ENCODE data around the gene PTPRH. TPM values are rescaled to one million over a fixed set of nuclear protein-coding genes. Genes with fewer than 3 reads are reported as not detected.

The PTPRH gene
- total RNA-seq, 6 experiments from 2014 or later, result 0.45 to 1.0 (median 0.59) TPM

GRCh38 chr19:55147545-55148251, 61.6 kb downstream of the PTPRH start:
- Mint-ChIP-seq H3K4me1 (ENCODE audit: low read depth) (peaks cover 7% of the 10 kb centered on the region; the same call in 1 of the 2 replicates), H3K36me3 (ENCODE audit: low read depth) (no peaks in the 10 kb centered on the region), H3K4me3 (no peak overlapping the region), H3K27ac (no peak overlapping the region), H3K27me3 (ENCODE audit: insufficient read depth) (peaks cover 30% of the 10 kb centered on the region), H3K9me3 (no peaks in the 10 kb centered on the region)
- TF ChIP-seq, protein P1, sequence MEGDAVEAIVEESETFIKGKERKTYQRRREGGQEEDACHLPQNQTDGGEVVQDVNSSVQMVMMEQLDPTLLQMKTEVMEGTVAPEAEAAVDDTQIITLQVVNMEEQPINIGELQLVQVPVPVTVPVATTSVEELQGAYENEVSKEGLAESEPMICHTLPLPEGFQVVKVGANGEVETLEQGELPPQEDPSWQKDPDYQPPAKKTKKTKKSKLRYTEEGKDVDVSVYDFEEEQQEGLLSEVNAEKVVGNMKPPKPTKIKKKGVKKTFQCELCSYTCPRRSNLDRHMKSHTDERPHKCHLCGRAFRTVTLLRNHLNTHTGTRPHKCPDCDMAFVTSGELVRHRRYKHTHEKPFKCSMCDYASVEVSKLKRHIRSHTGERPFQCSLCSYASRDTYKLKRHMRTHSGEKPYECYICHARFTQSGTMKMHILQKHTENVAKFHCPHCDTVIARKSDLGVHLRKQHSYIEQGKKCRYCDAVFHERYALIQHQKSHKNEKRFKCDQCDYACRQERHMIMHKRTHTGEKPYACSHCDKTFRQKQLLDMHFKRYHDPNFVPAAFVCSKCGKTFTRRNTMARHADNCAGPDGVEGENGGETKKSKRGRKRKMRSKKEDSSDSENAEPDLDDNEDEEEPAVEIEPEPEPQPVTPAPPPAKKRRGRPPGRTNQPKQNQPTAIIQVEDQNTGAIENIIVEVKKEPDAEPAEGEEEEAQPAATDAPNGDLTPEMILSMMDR (IDR thresholded peaks at IDR 0.05), result no peak
- DNase-seq, result no peak

GRCh38 chr19:55146705-55147273, 62.5 kb downstream of the PTPRH start:
- TF ChIP-seq, protein P1 (IDR thresholded peaks at IDR 0.05), result no peak
- Mint-ChIP-seq H3K9me3 (no peaks in the 10 kb centered on the region), H3K4me3 (no peak overlapping the region), H3K27me3 (ENCODE audit: insufficient read depth) (peaks cover 30% of the 10 kb centered on the region), H3K4me1 (ENCODE audit: low read depth) (peaks cover 7% of the 10 kb centered on the region; the same call in 1 of the 2 replicates), H3K27ac (no peak overlapping the region), H3K36me3 (ENCODE audit: low read depth) (no peaks in the 10 kb centered on the region)
- no peak for DNase-seq

DNA sequence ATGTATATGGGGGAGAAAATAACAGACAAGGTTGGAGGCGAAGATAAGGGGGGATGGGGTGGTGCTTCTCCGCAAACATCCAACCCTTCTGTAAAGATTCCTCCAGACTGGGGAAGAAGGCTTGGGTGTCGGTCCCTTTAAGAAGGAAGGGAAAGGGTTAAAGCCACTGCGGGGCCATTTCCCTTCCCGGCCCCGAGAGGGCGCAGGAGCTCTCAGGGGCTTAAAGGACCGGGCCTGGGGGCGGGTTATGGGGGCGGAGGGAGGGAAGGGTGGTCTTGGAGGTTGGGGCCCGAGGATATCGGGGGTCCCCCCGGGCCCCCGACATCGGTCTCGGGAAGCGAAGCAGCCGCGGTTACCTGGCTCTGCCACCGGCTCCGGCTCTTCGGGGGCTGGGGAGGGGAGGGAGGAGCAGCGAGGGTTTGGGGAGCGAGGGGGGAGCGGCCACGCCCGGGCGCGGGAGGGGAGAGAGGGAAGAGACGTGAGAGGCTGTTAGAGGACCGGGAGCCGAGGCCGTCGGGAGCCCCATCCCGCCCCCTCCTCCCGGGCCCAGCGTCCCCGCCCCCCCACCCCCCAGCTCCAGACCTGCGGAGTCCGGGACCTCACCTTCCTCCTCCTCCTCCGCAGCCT, 63.1 kb downstream of the PTPRH start:
- Mint-ChIP-seq H3K27me3 (ENCODE audit: insufficient read depth) (peaks cover 30% of the 10 kb centered on the region), H3K27ac (no peak overlapping the region), H3K4me3 (no peak overlapping the region), H3K4me1 (ENCODE audit: low read depth) (peaks cover 9% of the 10 kb centered on the region), H3K9me3 (no peaks in the 10 kb centered on the region), H3K36me3 (ENCODE audit: low read depth) (no peaks in the 10 kb centered on the region)
- no peak for DNase-seq
- TF ChIP-seq, protein P1 (IDR thresholded peaks at IDR 0.05), result peak; percentile 71

GRCh38 chr19:55145232-55145631, 64.1 kb downstream of the PTPRH start:
- H3K9me3 Mint-ChIP-seq, result no peaks in the 10 kb centered on the region

DNA sequence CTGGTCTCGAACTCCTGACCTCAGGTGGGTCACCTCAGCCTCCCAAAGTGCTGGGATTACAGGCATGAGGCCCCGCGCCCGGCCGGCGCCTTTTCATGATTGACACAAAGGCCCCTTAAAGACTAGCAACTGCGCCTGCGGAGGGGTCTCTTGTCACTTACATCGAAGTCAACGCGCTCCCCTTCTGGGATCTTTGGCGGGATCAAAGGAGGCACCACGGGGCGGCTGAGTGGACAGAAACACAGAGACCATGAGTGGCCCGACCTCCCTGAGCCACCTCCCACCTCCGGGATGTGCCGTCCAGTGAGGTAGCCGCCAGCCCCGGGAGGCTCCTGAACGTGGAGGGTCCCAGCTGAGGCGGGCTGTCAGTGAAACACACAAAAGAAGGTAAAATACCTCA, 67.6 kb downstream of the PTPRH start:
- Mint-ChIP-seq H3K27ac (no peak overlapping the region), H3K36me3 (ENCODE audit: low read depth) (no peaks in the 10 kb centered on the region), H3K4me1 (ENCODE audit: low read depth) (peaks cover 5% of the 10 kb centered on the region), H3K4me3 (no peak overlapping the region), H3K9me3 (no peaks in the 10 kb centered on the region), H3K27me3 (ENCODE audit: insufficient read depth) (peaks cover 9% of the 10 kb centered on the region)
- DNase-seq, result no peak
- TF ChIP-seq, protein P1 (IDR thresholded peaks at IDR 0.05), result no peak

More at GRCh38 chr19:55145232-55145631, 64.1 kb downstream of the PTPRH start:
- peaks cover 27% of the 10 kb centered on the region for H3K27me3 Mint-ChIP-seq (ENCODE audit: insufficient read depth)
- H3K4me3 Mint-ChIP-seq, result no peak overlapping the region
- H3K4me1 Mint-ChIP-seq (ENCODE audit: low read depth), result peaks cover 12% of the 10 kb centered on the region
- no peak overlapping the region for H3K27ac Mint-ChIP-seq
- TF ChIP-seq, protein P1 (IDR thresholded peaks at IDR 0.05), result no peak
- DNase-seq, result no peak
- H3K36me3 Mint-ChIP-seq (ENCODE audit: low read depth), result no peaks in the 10 kb centered on the region

All from HFFc6 (cell line).